Cerebellar nuclear complex (tissue), 1 donor: ENCODE measurements around the gene RPS6KA5.
"Not testable (repeated sequence)": the region's sequence is repeated elsewhere in the genome, so short reads cannot be mapped to it uniquely, and the experiment has no call there.

Experiments
- DNase-seq, 2 experiments: peaks; one replicate each; lab custom pipeline; 2025; lab: John Stamatoyannopoulos, UW

RPS6KA5 gene

DNA sequence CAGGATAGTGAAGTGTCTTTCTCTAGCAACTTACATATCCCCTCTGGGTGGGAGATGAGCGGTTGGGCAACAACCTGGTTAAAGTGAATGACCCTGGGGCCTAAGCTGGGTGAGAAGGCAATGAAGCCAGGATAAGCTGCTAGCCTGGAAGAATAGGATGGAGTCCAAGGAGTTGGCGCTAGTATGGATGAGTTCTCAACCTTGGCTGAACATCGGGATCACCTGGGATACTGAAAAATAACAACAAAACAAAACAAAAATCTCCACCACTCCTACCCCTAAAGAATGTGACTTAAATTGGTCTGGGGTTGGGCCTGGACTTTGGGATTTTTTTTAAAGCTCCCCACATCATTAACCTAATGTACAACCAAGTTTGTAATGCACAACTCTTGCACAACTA is 4.8 kb upstream of the RPS6KA5 start:
- DNase-seq: no peak

DNA sequence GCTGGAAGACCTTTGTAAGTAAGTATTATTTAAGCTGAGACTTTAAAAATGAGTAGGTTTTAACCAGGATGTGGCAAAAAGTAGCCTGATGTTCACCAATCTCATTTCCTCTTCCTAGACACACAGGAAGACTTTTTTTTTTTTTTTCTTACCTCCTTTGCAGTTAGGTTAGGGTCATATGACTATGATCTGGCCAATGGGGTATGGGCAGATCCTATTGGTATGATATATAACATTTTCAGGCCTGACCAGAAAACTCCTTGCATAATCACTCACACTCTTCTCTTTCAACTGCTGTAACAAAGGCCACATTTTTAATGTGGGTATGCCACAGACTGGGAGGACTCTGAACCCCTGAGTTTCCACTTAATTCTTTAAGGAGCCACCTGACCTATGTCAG is 2.7 kb upstream of the RPS6KA5 start:
- no peak for DNase-seq

DNA sequence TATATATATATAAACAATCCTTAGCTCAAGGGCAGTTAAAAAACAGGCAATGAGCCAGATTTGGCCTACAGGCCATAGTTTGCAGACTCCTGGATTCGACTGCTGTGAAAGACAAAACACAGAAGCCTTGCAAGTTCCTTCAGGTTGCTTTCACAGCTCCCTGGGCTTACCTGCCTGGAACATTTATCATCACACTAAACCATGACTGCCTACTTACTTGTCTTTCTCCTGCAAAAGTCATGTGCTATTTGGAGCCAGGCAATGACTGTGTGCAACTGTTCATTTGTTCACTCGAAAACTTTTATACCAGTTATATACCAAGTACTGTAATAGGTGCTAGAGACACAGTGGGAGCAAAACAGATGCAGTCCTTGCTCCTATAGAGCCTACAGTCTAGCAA is 2.2 kb upstream of the RPS6KA5 start:
- no peak for DNase-seq

DNA sequence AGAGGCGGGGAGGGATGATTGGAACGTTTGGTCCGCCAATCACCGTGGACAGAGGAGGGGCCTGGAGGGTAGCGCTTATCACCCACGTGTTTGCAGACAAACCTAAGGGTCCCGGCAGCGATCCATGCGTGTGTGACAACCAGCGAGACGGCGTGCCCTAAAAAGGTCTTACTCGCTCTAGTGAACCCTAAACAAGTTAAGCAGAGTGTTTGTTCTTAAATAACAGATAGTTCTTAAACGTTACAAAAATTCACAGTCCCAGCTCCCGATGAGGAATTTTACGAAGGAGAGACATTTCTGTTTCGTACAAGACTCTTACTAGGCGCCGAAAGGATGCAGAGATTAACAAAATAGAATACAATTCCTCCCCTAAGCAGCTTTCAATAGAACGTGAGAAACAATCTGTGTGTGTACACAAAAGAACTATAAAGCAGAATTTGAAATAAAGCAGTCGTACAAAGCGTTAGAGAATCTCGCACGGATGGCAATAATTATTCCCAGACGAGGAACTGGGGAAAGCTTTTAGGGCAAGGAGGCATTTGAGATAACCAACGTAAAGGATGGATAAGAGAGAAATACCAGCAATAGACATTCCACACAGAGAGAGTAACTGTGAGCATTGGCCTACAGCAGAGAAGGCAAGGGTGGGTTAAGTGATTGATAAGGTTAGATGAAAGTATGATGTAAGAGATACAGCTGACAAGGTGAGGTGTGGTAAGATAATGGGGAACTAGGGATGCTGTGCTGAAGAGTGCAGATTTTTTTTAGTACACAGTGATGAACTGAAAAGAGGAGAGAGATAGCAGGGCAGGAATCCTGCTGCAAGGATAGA is 831 bp upstream of the RPS6KA5 start:
- no peak for DNase-seq

DNA sequence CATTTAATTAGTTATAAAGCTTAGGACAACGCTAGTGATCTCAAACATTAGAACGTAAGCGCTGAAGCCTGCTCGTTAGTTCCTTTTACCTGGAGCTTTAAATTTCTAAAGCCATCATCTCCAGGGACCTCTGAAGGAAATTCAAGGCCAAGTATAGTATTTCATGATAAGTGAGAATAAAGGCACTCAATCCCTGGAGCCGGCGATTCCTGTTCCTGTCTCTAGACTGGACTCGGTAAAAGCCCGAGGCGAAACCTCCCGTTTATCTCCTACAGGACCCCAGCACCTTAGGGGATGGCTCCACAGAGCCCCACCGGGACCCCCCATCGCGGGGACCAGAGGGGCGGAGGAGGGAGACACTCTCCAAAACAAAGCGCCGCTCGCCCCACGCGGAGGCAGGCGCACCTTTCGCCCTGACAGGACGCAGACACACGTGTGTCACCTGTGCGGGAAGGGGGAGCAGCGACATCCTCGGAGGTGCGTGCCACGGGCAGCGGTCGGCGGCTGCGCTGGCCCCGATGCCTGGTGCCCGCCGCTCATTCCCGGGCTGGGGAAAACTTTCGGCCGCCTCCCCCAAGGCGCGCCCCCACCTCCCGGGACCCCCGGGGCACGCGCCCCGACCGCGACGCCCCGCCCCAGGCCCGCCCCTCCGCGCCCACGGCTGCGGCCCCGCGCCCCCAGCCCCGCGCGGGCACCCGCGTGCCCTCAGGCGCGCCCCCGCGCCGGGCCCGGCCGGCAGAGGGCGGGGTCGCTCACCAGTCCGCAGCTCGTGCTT is 678 bp downstream of the RPS6KA5 start:
- no peak for DNase-seq

DNA sequence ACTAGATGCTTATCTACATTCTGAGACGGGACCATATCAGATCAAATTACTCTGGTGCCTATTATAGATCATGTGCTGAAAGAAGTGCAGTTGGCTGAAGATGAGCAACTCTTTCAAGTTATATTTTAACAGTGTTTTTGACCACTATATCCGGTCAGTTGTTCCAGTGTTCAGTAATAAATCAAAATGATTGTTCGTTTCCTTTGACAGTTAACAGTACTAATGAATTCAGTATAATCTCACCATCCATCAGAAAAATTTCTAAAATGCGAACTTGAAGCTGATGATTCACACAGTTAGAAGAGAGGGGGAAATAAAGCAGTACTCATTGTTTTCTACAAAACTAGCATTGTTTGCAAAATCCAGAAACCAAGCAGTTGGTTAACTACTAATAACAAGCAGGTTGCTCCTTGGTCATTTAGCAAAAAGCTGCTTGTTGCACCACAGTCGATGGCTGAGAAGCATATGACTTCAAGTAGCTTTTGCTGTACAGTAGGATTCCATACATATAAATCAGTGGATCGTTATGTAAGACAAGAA is 2.3 kb downstream of the RPS6KA5 start:
- no peak for DNase-seq

DNA sequence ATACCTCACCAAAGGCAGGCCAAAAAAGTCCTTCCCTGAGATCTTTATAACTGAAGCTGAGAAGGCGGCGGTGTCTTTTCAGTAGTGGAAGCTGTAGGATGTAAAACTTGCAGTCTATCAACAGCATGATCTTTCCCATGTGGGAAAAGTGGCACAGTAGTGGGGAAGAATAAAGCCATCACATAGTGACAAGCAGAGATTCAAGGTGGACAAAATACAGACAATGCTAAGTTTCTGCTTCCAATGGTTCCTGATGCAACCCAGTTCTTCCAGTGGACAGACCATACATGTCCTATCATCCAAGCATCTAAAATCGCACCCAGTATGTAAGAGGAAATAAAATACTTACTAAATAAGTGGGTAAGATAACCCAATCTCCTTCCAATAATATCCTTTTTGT is 4.1 kb downstream of the RPS6KA5 start:
- DNase-seq: no peak

DNA sequence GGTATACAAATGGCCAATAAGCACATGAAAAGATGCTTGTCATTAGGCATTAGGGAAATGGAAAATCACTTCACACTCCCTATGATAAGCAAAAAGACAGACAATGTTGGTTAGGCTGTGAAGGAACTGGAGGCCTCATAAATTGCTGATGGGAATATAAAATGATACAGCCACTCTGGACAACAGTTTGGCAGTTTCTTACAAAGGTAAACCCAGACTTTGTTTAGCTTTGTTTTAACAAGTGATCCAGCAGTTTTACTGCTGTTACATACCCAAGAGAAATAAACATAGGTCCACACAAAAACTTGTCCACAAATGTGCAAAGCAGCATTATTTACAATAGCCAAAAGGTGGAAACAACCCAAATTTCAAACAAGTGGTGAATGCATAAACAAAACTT is 5.4 kb downstream of the RPS6KA5 start:
- no peak for DNase-seq

DNA sequence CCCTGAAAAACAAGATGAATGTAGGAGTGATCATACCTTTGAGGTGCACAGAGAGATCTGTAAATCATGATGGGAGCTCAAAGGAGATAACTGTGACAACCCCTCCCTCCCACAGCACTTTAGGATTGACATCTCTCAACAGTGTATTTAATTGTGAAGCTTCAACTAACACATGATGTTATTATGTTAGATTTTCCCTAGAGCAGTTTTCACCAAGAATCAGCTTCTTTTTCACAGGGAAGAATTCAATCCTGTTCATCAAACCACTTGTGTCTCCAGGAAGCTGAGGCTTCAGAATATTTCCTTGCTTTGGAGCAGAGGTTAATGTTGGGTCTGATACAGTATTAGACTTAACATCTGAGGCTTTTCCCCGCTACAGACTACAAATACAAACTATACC is 11.8 kb downstream of the RPS6KA5 start:
- no peak for DNase-seq

DNA sequence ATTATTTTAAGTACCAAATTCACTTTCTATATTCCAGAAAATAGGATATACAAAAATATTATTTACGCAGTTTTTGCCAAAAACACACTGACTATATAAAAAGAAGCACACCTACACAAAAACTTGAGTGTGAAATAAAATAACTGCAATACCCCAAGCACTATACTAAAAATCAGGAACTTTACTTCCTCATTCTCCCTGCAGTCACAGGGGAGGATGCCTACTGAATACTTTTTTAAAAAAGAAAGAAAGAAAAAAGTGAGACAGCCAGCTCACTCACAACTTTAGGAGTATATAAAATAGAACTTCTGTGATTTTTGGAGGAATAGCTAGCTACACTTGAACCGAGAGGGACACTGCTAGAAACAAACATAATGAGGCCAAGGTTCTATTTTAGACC is 12.2 kb downstream of the RPS6KA5 start:
- DNase-seq: no peak

DNA sequence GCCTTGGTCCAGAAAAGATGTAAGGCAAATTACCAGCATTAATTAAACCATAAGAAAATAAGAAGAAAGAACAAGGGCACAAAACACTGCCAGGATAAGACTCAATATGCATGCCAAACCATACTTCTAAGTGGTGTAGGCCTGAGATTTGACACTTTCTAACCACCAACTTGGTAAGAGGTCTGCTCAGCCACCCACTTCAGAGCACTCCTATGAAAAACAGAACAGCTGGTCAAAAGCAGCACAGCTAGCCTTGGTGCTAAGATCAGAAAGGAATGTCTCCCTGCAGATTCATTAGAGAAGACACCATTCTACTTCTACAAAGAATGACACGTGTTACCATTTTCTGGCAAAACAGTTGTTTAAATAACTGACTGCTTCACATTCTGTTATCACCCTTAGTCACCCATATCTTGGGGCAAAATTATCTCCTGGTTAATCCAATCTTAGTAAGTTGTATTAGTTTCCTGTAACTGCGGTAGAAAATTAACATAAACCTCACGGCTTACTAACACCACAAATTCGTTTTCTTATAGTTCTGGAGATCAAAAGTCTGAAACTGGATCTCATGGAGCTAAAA is 13.2 kb downstream of the RPS6KA5 start:
- no peak for DNase-seq

DNA sequence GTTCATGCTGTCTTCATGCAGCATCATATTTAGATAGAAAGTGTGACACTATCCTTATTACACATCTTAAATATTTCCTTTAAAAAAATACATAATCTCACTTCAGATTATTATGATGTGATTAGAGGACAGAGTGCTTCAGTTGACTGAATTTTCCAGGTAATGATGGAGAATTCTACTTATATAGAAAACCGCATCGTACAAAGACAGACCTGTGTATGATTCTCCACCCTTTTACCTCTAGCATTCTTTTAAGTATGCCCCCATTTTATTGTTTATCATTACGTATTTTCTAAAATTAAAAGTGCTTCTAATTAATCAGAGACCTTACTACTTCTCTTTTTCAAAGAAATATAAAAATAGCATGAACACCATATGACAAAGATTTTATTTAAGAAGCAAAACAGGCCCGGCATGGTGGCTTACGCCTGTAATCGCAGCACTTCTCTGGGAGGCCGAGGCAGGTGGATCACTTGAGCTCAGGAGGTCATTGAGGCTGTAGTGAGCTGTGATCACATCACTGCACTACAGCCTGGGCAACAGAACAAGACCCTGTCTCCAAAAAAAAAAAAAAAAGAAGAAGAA is 13.9 kb downstream of the RPS6KA5 start:
- DNase-seq: no peak

DNA sequence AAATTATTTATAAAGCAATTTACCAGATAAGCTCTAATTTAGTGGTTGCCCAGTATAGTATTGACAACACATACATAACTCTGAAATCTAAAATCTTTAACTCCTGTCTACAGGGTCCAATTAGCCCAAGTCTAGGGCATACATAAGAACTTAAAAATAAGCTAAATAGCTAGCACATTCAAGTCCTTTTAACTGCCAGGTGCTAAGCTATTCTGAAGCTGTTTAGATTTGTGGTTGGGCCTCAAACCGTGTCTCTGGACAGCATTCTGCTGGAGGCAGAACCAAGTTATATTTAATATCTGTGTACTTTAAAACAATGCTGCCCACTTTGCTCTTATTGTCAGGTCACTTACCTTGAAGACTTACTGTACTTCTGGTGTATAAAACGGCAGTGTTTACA is 19.0 kb downstream of the RPS6KA5 start:
- no peak for DNase-seq

DNA sequence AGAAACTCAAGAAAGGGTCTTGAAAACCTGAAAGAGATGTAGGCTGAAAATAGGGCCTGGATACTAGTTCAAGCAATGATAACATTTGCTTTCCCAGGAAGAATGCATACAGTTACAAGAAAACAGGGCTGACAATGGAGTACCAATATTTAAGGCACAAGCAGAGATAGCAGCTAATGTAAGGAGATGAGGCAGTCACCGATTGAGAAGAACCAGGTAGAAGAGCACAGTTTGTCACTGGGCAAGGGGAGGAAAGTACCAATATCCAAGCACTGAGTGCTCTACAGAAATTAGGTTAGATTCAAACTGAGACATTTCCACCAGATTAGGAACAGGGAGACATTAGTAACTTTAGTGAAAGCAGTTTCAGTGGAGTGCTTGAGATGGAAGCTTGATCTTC is 19.9 kb downstream of the RPS6KA5 start:
- DNase-seq: no peak

DNA sequence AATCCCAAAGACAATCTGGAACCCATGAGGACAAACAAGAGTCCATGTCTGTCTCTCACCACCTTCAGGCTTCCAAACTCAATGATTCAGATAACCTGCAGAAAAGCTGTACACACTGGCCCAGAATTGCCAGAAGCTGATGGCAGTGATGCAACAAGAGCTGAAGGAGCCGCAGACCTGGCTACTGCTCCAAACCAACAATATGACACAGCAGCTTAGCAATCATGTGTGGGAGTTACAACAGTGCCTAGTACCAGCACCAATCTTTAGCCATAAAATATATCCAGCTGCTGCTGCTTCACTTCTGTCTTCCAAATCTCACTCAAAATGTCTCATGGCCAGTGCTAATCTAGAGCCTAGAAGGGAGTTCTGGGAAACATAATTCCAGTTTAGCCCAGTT is 22.0 kb downstream of the RPS6KA5 start:
- DNase-seq: no peak

DNA sequence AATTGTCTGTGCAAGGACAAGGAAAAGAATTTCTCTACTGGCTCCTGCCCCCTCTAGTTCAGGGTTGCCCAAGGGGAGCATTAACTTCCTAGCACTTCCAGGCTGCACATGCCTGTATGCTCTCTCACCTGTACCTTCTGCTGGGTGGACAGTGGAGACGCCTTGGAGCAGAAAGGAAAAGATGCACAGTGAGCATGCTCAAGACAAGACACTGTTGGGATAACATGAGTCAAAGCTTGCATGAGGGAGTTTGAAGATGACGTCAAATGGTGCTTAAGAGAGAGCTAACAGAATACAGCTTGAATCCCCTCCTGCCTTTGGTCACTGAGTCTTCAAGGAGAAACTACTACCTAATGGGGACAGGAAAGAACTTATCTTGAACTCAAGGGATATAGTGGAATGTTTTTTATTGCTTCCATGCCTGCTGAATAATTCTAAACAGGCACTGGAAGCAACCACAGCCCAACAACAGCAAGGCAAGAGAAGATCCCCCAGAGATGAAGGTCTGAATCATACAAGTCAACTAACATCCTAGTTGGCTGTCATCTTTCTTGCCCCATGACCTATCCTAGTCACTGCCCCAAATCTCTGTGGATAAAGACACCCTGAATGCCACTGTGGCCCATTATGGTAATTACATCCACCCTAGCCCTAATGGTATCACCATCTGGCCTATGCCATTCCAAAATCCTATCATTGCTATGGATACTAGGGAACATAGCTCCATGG is 23.5 kb downstream of the RPS6KA5 start:
- DNase-seq: no peak

DNA sequence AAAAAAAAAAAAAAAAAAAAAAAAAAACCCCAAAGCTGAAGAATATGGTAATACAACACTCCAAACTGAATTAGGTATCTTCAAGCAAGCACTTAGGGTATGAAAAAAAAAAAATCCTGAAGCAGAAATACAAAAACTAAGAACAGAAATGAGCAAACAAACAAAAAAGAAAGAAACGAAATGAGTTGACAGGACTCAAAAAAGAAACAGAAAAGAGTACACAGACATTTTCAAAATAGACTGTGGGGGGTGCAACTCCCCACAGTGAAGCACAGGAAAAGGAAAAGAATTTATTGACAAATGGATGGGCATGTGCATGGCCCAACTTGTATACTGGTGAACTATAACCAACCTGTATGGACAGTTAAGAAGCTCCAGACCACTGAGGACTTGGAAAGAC is 24.6 kb downstream of the RPS6KA5 start:
- no peak for DNase-seq

DNA sequence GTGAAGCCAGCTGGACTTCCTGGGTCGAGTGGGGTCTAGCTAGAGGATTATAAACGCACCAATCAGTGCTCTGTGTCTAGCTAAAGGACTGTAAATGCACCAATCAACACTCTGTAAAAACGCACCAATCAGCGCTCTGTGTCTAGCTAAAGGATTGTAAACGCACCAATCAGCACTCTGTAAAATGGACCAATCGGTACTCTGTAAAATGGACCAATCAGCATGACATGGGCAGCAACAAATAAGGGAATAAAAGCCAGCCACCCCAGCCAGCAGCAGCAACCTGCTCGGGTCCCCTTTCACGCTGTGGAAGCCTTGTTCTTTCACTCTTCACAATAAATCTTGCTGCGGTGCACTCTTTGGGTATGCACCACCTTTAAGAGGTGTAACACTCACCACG is 26.1 kb downstream of the RPS6KA5 start:
- DNase-seq: not testable (repeated sequence)

DNA sequence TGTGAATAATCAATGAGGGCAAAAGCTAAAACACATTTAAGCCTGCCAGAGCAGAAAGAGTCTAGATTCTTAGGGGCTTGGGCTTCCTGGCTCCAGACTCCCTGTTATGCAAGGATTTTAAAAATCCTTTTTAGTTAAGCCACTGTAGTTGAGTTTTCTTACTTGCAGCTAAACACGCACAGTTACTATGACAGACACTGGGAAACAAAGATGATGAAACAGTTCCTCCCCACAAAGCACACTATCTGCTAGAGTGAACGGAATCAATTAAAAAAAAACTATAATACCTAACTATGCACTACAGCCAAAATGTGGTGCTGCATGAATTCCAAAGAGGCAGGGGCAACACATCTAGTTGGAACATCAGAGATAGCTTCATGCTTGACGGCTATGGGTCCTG is 28.2 kb downstream of the RPS6KA5 start:
- DNase-seq: no peak

DNA sequence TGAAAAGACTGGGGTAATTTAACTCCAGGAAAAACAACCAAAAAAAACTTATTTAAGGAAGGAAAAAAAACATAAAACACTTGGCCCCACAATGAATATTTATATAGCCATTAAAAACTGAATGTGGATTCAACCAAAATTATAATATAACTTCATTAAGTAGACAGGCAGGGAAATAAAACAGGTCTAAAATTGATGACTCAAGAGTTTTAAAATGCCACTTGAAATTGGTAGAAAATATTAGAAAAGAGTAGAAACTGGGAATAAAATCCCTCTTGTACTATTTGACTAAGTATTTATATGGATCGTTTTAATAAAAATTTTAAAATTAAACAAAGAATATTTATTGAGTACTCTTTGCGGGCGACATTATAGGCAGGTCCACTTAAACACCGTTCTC is 28.8 kb downstream of the RPS6KA5 start:
- DNase-seq: no peak

DNA sequence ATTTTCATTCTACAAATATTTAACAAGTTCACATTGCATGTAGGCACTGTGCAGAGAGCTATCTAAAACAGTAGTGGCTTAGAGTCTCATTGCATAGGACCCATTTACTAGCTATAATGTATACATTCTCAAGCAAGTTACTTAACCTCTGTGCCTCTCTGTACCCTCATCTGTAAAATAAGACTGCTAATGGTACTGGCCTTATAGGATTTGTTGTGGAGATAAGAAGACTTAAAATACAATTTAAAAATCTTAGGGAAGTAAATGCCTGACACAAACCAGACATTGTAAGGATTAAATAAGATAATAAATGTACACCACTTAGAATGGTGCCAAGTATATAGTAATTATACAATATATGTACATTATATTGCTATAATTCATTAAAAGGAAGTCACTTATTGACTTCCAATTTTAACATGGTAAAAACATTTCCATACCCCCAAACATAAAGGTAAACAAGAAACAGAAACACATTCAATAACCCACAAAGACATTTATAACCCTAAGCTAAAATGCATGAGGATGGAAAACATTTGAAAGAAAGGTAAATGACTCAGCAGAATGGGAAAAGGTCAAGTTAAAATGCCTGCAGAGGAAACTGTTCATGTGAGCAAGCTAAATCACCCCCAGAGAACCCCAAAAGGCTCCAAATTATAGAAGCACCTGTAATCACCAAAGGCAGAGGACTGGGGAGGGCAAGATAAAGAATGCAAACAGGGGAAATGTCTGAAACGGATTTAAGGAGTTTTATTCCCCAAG is 30.8 kb downstream of the RPS6KA5 start:
- no peak for DNase-seq
